ENCODE data around the gene DIAPH2.

DIAPH2 gene

GRCh38 chrX:97524340-97524739 lies 839.7 kb downstream of the DIAPH2 start:
- no peaks in the 10 kb centered on the region for H3K27me3 ChIP-seq (ENCODE audit: insufficient read depth, low read length, poor library complexity, severe bottlenecking)

GRCh38 chrX:97524997-97525396 lies 840.4 kb downstream of the DIAPH2 start:
- no peak overlapping the region for H3K9ac ChIP-seq (ENCODE audit: low read depth, low read length, poor library complexity, severe bottlenecking)
- no peaks in the 10 kb centered on the region for H3F3A ChIP-seq (ENCODE audit: low read depth)
- no peaks in the 10 kb centered on the region for H3K4me1 ChIP-seq (ENCODE audit: insufficient read depth, low read length, poor library complexity, severe bottlenecking)
- H2AFZ ChIP-seq (ENCODE audit: low read length), result no peak overlapping the region
- no peaks in the 10 kb centered on the region for H3K36me3 ChIP-seq (ENCODE audit: insufficient read depth, low read length)
- no peaks in the 10 kb centered on the region for H3K79me2 ChIP-seq (ENCODE audit: insufficient read depth, low read length)
- no peak overlapping the region for H3K4me3 ChIP-seq (ENCODE audit: low read length, poor library complexity, severe bottlenecking)
- TF ChIP-seq CTCF (conservative IDR thresholded peaks at IDR 0.05; ENCODE audit: low read length) (no peak), EZH2phosphoT487 (IDR thresholded peaks at IDR 0.05; ENCODE audit: borderline replicate concordance) (no peak)
- no peaks in the 10 kb centered on the region for H4K20me1 ChIP-seq (ENCODE audit: insufficient read depth, low read length, poor library complexity, severe bottlenecking)
- no peaks in the 10 kb centered on the region for H3K9me2 ChIP-seq (replicated peaks; ENCODE audit: low read depth, low read length)
- H3K9me3 ChIP-seq (ENCODE audit: insufficient read depth, low read depth, low read length), result no peaks in the 10 kb centered on the region
- H3K27me3 ChIP-seq (ENCODE audit: insufficient read depth, low read length, poor library complexity, severe bottlenecking), result no peaks in the 10 kb centered on the region
- no peak overlapping the region for H3K4me2 ChIP-seq (ENCODE audit: low read depth, low read length, poor library complexity, severe bottlenecking)

More at GRCh38 chrX:97524340-97524739, 839.7 kb downstream of the DIAPH2 start:
- H3K9me3 ChIP-seq (ENCODE audit: insufficient read depth, low read depth, low read length), result no peaks in the 10 kb centered on the region
- H3K9me2 ChIP-seq (replicated peaks; ENCODE audit: low read depth, low read length), result no peaks in the 10 kb centered on the region
- no peaks in the 10 kb centered on the region for H3F3A ChIP-seq (ENCODE audit: low read depth)
- no peak overlapping the region for H3K9ac ChIP-seq (ENCODE audit: low read depth, low read length, poor library complexity, severe bottlenecking)
- no peak overlapping the region for H3K4me2 ChIP-seq (ENCODE audit: low read depth, low read length, poor library complexity, severe bottlenecking)
- H3K4me1 ChIP-seq (ENCODE audit: insufficient read depth, low read length, poor library complexity, severe bottlenecking), result no peaks in the 10 kb centered on the region
- H2AFZ ChIP-seq (ENCODE audit: low read length), result no peak overlapping the region
- no peaks in the 10 kb centered on the region for H4K20me1 ChIP-seq (ENCODE audit: insufficient read depth, low read length, poor library complexity, severe bottlenecking)
- H3K79me2 ChIP-seq (ENCODE audit: insufficient read depth, low read length), result no peaks in the 10 kb centered on the region
- H3K36me3 ChIP-seq (ENCODE audit: insufficient read depth, low read length), result no peaks in the 10 kb centered on the region
- TF ChIP-seq CTCF (conservative IDR thresholded peaks at IDR 0.05; ENCODE audit: low read length), result no peak
- TF ChIP-seq EZH2phosphoT487 (IDR thresholded peaks at IDR 0.05; ENCODE audit: borderline replicate concordance), result no peak
- H3K4me3 ChIP-seq (ENCODE audit: low read length, poor library complexity, severe bottlenecking), result no peak overlapping the region

- H2AFZ ChIP-seq (ENCODE audit: low read length), result no peak overlapping the region
- H3K9ac ChIP-seq (ENCODE audit: low read depth, low read length, poor library complexity, severe bottlenecking), result no peak overlapping the region
- H3K9me2 ChIP-seq (replicated peaks; ENCODE audit: low read depth, low read length), result no peaks in the 10 kb centered on the region
- no peaks in the 10 kb centered on the region for H3K36me3 ChIP-seq (ENCODE audit: insufficient read depth, low read length)
- no peaks in the 10 kb centered on the region for H3K4me1 ChIP-seq (ENCODE audit: insufficient read depth, low read length, poor library complexity, severe bottlenecking)
- H3K4me3 ChIP-seq (ENCODE audit: low read length, poor library complexity, severe bottlenecking), result no peak overlapping the region
- H3F3A ChIP-seq (ENCODE audit: low read depth), result no peaks in the 10 kb centered on the region
- H3K79me2 ChIP-seq (ENCODE audit: insufficient read depth, low read length), result no peaks in the 10 kb centered on the region
- no peak overlapping the region for H3K4me2 ChIP-seq (ENCODE audit: low read depth, low read length, poor library complexity, severe bottlenecking)
- no peak for TF ChIP-seq CTCF (conservative IDR thresholded peaks at IDR 0.05; ENCODE audit: low read length)
- H3K9me3 ChIP-seq (ENCODE audit: insufficient read depth, low read depth, low read length), result no peaks in the 10 kb centered on the region
- H3K27me3 ChIP-seq (ENCODE audit: insufficient read depth, low read length, poor library complexity, severe bottlenecking), result no peaks in the 10 kb centered on the region
- no peaks in the 10 kb centered on the region for H4K20me1 ChIP-seq (ENCODE audit: insufficient read depth, low read length, poor library complexity, severe bottlenecking)
These were observed 841.3 kb downstream of the DIAPH2 start for GRCh38 chrX:97525981-97526380.
